ENCODE data around the gene IL1RL1.

Gene IL1RL1

DNA sequence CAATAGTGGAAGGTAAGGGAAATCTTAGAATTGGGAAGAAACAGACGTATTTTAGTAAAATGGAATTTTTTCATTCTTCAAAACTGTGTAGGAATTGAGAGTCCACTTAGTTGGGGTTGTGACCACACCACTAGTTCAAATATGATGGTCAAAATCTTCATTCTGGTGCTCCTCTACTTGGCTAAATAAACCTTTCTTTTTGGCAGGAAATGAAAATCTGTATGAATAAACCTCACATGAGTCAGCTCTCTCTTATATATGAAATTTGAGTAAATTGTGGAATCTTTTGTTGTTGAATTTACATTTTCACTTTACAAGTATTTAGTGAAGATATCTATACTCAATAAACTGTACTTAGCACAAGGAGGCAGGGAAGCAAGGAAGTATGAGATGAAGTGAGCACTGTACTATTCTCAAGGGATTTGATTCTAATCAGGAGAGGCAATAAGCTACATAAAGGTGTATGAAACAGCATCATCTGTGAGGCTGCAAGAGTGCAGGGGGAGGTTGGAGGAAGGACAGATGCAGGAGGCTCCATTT is 64.8 kb downstream of the IL1RL1 start:
- DNase-seq = no peak

DNA sequence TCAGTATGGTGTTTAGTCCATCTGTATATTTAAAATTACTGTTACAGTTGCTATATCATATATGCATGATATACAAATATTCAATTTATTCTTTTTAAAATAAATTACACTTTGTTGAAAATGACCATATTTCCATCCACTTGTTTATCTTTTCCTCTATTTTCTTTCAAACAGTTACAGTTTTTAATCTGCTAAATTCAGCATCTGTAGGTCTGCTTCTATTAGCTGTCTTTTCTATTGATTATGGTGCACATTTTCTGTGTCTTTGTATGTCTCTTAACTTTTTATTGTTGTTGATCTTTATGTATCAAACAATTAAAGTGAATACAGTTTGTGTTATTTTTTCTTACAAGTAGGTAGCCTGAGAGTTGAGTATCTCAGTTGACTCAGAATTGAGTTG is 72.4 kb downstream of the IL1RL1 start:
- DNase-seq = no peak

- DNase-seq = no peak
Observed at GRCh38 chr2:102385522-102385921, 74.2 kb downstream of the IL1RL1 start.

- no peak for DNase-seq
Observed at GRCh38 chr2:102386004-102386403, 74.6 kb downstream of the IL1RL1 start.

DNA sequence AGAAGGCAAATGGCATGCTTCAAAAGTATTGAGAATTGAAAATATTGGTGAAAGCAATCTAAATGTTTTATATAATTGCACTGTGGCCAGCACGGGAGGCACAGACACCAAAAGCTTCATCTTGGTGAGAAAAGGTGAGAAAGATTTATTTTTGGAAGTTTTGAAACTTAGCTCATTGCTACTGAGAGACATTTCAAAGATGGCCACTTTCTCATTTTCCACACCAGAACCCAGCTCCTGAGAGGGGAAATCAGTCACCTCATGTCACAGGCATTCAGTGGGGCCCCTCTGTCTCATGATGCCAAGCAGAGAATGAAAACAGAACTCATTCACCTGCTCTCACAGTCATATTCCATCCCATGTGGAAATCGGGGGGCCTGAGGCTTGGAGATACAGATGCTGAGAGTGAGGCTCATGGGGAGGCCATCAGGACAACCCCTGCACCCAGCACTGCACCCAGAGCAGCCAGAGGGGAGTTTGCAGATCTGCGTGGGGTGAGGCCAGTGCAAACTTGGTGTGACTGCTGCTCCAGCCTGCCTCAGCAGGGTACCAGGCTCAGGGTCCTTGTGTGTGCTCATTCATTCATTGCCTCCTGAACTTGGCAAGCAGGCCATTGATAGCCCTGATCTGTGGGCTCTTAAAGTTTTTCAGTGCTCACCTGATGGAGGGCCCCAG is 75.6 kb downstream of the IL1RL1 start:
- DNase-seq = no peak

- DNase-seq = no peak
Observed at GRCh38 chr2:102387763-102388546, 76.6 kb downstream of the IL1RL1 start.

DNA sequence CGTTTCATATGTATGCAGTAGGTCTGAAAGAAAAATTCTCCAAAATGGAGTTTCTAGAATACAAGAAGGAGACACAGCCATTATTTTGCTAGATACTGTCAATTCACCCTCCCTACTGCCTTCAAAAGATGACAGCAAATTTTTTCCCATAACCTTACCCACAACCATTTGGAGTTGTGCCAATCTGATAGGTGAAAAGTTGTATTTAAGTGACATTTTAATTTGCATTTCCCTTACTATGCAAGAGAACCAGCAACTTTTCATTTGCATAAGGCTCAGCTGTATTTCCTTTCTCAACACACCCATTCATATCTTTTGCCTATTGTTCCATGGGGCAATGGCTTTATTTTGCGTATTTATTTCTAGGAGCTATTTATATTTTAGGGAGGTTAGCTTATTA is 80.2 kb downstream of the IL1RL1 start:
- DNase-seq = no peak

DNA sequence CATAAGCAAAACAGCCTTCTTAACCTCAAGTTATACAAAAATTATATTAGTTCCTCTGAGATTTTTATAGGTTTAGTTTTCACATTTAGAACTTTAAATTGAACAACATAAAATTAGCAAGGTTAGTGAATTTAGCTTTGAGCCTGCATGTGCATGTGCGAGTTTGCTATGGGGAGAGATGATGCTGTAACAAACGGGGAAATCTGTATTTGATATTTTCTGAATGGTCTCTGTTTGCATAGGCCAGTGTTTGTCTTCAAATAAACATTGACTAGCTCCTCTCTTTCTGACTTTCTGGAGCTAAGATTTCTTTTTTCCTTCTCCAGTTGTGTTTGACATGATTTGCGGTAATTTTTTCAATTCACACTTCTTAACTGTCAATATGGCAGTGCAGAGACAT is 80.7 kb downstream of the IL1RL1 start:
- no peak for DNase-seq

GRCh38 chr2:102392942-102393341 is 81.6 kb downstream of the IL1RL1 start:
- no peak for DNase-seq

GRCh38 chr2:102396012-102396411 is 84.6 kb downstream of the IL1RL1 start:
- DNase-seq = no peak

- no peak for DNase-seq
Observed at GRCh38 chr2:102397209-102397608, 85.8 kb downstream of the IL1RL1 start.

DNA sequence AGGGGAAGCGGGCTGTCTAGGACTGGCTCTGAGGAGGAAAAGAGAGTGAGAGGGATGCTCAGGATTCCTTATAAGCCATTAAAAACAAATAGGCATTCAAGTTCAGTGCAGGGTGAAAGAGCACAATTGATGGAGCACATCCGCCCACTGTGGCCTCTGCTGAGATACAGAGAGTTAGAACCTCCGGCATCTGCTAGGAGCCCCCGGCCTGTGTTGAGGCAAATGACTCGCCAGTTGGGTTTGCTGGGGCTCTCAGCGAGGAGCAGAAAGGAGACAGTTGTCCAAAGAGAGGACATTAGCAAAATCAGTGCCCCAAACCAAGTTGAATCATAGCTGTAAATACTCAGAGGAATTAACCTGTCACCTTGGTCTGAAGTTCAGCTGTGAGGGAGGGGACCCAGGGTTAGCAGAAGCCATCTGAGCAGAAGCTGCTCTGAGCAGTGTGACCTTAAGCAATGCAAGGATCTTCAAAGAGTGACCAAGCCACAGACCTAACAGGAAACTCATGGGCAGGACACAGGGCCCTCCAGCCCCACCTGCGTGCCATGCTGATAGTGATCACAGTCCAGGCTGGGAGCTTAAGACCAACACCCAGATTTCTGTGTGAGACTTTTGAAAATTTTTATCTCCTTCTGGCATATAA is 88.3 kb downstream of the IL1RL1 start:
- DNase-seq = no peak

- no peak for DNase-seq
Observed at GRCh38 chr2:102401456-102401855, 90.1 kb downstream of the IL1RL1 start.

Measured in activated CD4-positive, alpha-beta T cell treated with anti-CD3 and anti-CD28 coated beads, Interleukin-2, amount 50 U/mL, for 1 hour (primary cell).